ENCODE data around the gene GLRX3. TPM values are rescaled to one million over a fixed set of nuclear protein-coding genes. Genes with fewer than 3 reads are reported as not detected.

The GLRX3 gene
- polyA plus RNA-seq, 1 of the 3 experiments (the other 2 are of a cell fraction): 93.8 TPM

- POLR2A ChIA-PET: no interaction called here
- Histone ChIP-seq H3F3A (replicated peaks; ENCODE audit: insufficient read depth) (no peaks in the 10 kb centered on the region), H3K36me3 (replicated peaks in 1 of 2; ENCODE audit: control insufficient read depth in 1 of 2, insufficient read depth in 2 of 2, low read length in 1 of 2) (no peaks in the 10 kb centered on the region), H3K27ac (ENCODE audit: low read depth in 2 of 2, low read length in 1 of 2) (no peak overlapping the region), H3K9ac (no peak overlapping the region), H2AFZ (ENCODE audit: low read depth) (no peak overlapping the region), H3K4me1 (ENCODE audit: control insufficient read depth in 1 of 2, insufficient read depth in 2 of 2, low read depth in 1 of 2, low read length in 1 of 2) (peaks cover 0 to 4% of the 10 kb centered on the region in 2 experiments; a peak in 1 of 4 replicates), H3K79me2 (ENCODE audit: insufficient read depth) (no peaks in the 10 kb centered on the region), H3K9me2 (no peaks in the 10 kb centered on the region), H3K4me3 (ENCODE audit: low read depth in 2 of 2, low read length in 1 of 2) (no peak overlapping the region), H3K4me2 (no peak overlapping the region), H3K9me3 (no peaks in the 10 kb centered on the region), H4K20me1 (ENCODE audit: insufficient read depth) (no peaks in the 10 kb centered on the region), H3K27me3 (ENCODE audit: insufficient read depth) (no peaks in the 10 kb centered on the region)
- no peak for DNase-seq
- no peak for TF ChIP-seq NRF1 (IDR thresholded peaks at IDR 0.05; ENCODE audit: low read depth, low read length)
- no peak for TF ChIP-seq RCOR1 (IDR thresholded peaks at IDR 0.05; ENCODE audit: low read length)
- TF ChIP-seq PBX3 (IDR thresholded peaks at IDR 0.05): no peak
- TF ChIP-seq FOXJ3 (CRISPR knock-in tag; IDR thresholded peaks at IDR 0.05): no peak
- no peak for TF ChIP-seq ZBTB33 (IDR thresholded peaks at IDR 0.05; ENCODE audit: borderline replicate concordance, low read depth)
- no peak for TF ChIP-seq CTCF (IDR thresholded peaks at IDR 0.05)
- no peak for TF ChIP-seq CHD2 (IDR thresholded peaks at IDR 0.05; ENCODE audit: low read length, partially characterized antibody)
- no peak for TF ChIP-seq TAF1 (IDR thresholded peaks at IDR 0.05; ENCODE audit: borderline replicate concordance, low read depth, low read length)
- TF ChIP-seq POLR2AphosphoS5 (IDR thresholded peaks at IDR 0.05; ENCODE audit: low read depth, low read length): no peak
- no peak for TF ChIP-seq EP300 (IDR thresholded peaks at IDR 0.05; ENCODE audit: borderline replicate concordance in 1 of 2, low read depth in 1 of 2, low read length in 1 of 2)
- no peak for TF ChIP-seq JUND (IDR thresholded peaks at IDR 0.05)
- no peak for TF ChIP-seq FOXM1 (IDR thresholded peaks at IDR 0.05; ENCODE audit: low read depth)
- TF ChIP-seq USF2 (IDR thresholded peaks at IDR 0.05; ENCODE audit: borderline replicate concordance, low read depth, low read length): no peak
- TF ChIP-seq MAX (IDR thresholded peaks at IDR 0.05; ENCODE audit: low read depth): no peak
- TF ChIP-seq USF1 (IDR thresholded peaks at IDR 0.05; ENCODE audit: borderline replicate concordance, low read depth): no peak
- TF ChIP-seq ELF1 (IDR thresholded peaks at IDR 0.05): no peak
- TF ChIP-seq RAD21 (IDR thresholded peaks at IDR 0.05; ENCODE audit: low read length): no peak
- TF ChIP-seq GATA2 (CRISPR knock-in tag; IDR thresholded peaks at IDR 0.05): no peak
- TF ChIP-seq YY1 (IDR thresholded peaks at IDR 0.05; ENCODE audit: low read depth): no peak
- CTCF ChIA-PET: no interaction called here
- 46% methylated on average over 11 of the region's 12 CpGs for WGBS (ENCODE audit: low lambda C conversion rate)
Measured at GRCh38 chr10:130218181-130218641, 82.0 kb downstream of the GLRX3 start.
